AG09309 (cell line): ENCODE measurements around the gene ERN2.
"Not testable (repeated sequence)": the region's sequence is repeated elsewhere in the genome, so short reads cannot be mapped to it uniquely, and the experiment has no call there.

ENCODE experiments used
- DNase-seq: peaks from one replicate; pipeline ENCODE4 v3.0.0-alpha.2; 2010; ENCODE audit warnings: low read depth
- H3K4me3 ChIP-seq: 2 replicates; pipeline ENCODE4 v1.5.1; 2011; ENCODE audit warnings: mild to moderate bottlenecking, low read depth, low read length, moderate library complexity; ENCODE audit not compliant: control insufficient read depth
- CTCF ChIP-seq: IDR thresholded peaks from 2 replicates; pipeline ENCODE4 v1.5.1; 2011; ENCODE audit warnings: mild to moderate bottlenecking, low read depth, low read length, inconsistent platforms; ENCODE audit not compliant: insufficient read depth, control insufficient read depth; ENCODE audit errors: missing control alignments

Gene ERN2

GRCh38 chr16:23748630-23749029 lies 35.6 kb upstream of the ERN2 start:
- DNase-seq = no peak
- no peak overlapping the region for H3K4me3 ChIP-seq
- no peak for TF ChIP-seq CTCF

GRCh38 chr16:23745263-23745662 lies 32.2 kb upstream of the ERN2 start:
- DNase-seq = no peak
- TF ChIP-seq CTCF = no peak

GRCh38 chr16:23742766-23743165 lies 29.7 kb upstream of the ERN2 start:
- no peak overlapping the region for H3K4me3 ChIP-seq
- no peak for TF ChIP-seq CTCF
- DNase-seq = no peak

More at GRCh38 chr16:23745263-23745662, 32.2 kb upstream of the ERN2 start:
- H3K4me3 ChIP-seq = no peak overlapping the region

- no peak for DNase-seq
- H3K4me3 ChIP-seq = no peak overlapping the region
- no peak for TF ChIP-seq CTCF
Observed at GRCh38 chr16:23741675-23742303, 28.8 kb upstream of the ERN2 start.

GRCh38 chr16:23739516-23739915 lies 26.5 kb upstream of the ERN2 start:
- no peak overlapping the region for H3K4me3 ChIP-seq
- no peak for DNase-seq
- TF ChIP-seq CTCF = no peak

GRCh38 chr16:23737423-23738028 lies 24.5 kb upstream of the ERN2 start:
- H3K4me3 ChIP-seq, DNase-seq: not testable (repeated sequence)

- no peak for TF ChIP-seq CTCF
- no peak overlapping the region for H3K4me3 ChIP-seq
- DNase-seq = no peak
Observed at GRCh38 chr16:23734176-23734893, 21.3 kb upstream of the ERN2 start.
